G401 (cell line): ENCODE measurements around the gene PDILT. TPM values are rescaled to one million over a fixed set of nuclear protein-coding genes. Genes with fewer than 3 reads are reported as not detected.
"Not testable (repeated sequence)": the region's sequence is repeated elsewhere in the genome, so short reads cannot be mapped to it uniquely, and the experiment has no call there.

Experiments
- DNase-seq: peaks from one replicate; pipeline ENCODE4 v3.0.0-alpha.2; 2015; ENCODE audit warnings: low spot score
- in situ Hi-C: cut with HindIII; loops from 2 replicates; pipeline ENCODE4 v1.10.0; 2016; ENCODE audit warnings: low sequenced_read_pairs, mixed read lengths
- total RNA-seq: library from RNA; depleted of rRNA; stranded (reverse); fragments of >200 nt; shearing (Covaris generic); gene quantifications from 2 replicates; pipeline ENCODE4 v1.2.3, GENCODE V29; 2014

PDILT gene
- total RNA-seq, 1 experiment from 2014 or later: not detected

GRCh38 chr16:20332411-20332810 lies 72.1 kb downstream of the PDILT start:
- no peak for DNase-seq
- in situ Hi-C loops: no loop called here

- in situ Hi-C loops: no loop called here
These were observed 72.9 kb downstream of the PDILT start for GRCh38 chr16:20331635-20332034.

GRCh38 chr16:20329392-20330138 lies 75.0 kb downstream of the PDILT start:
- in situ Hi-C loops: no loop called here
- DNase-seq: no peak

More at GRCh38 chr16:20331635-20332034, 72.9 kb downstream of the PDILT start:
- DNase-seq: no peak

GRCh38 chr16:20327444-20328041 lies 77.0 kb downstream of the PDILT start, which contains the start of gene GP2:
Gene GP2, minus strand, starts transcription at chr16:20327513. Its CDS starts 1,082 bp downstream, at chr16:20326431.
- in situ Hi-C loops: no loop called here
- no peak for DNase-seq

GRCh38 chr16:20326321-20326720 lies 78.2 kb downstream of the PDILT start:
- no peak for DNase-seq
- in situ Hi-C loops: no loop called here

- in situ Hi-C loops: no loop called here
- no peak for DNase-seq
These were observed 79.5 kb downstream of the PDILT start for GRCh38 chr16:20325005-20325404.

- no peak for DNase-seq
- in situ Hi-C loops: no loop called here
These were observed 80.9 kb downstream of the PDILT start for GRCh38 chr16:20323591-20324117.

- in situ Hi-C loops: no loop called here
- DNase-seq: no peak
These were observed 81.8 kb downstream of the PDILT start for GRCh38 chr16:20322696-20323095.

- in situ Hi-C loops: no loop called here
- DNase-seq: no peak
These were observed 82.9 kb downstream of the PDILT start for GRCh38 chr16:20321671-20322070.

GRCh38 chr16:20321051-20321450 lies 83.5 kb downstream of the PDILT start:
- DNase-seq, in situ Hi-C loops: not testable (repeated sequence)

- in situ Hi-C loops: no loop called here
- DNase-seq: no peak
These were observed 83.9 kb downstream of the PDILT start for GRCh38 chr16:20320592-20320991.

- in situ Hi-C loops: no loop called here
These were observed 84.4 kb downstream of the PDILT start for GRCh38 chr16:20320178-20320577.

GRCh38 chr16:20319406-20319805 lies 85.1 kb downstream of the PDILT start:
- DNase-seq: no peak
- in situ Hi-C loops: no loop called here

More at GRCh38 chr16:20320178-20320577, 84.4 kb downstream of the PDILT start:
- no peak for DNase-seq

GRCh38 chr16:20318437-20318836 lies 86.1 kb downstream of the PDILT start:
- in situ Hi-C loops: no loop called here
- DNase-seq: no peak

GRCh38 chr16:20318006-20318405 lies 86.5 kb downstream of the PDILT start:
- in situ Hi-C loops: no loop called here
- DNase-seq: no peak

GRCh38 chr16:20317117-20317516 lies 87.4 kb downstream of the PDILT start:
- DNase-seq: peak; percentile 0

GRCh38 chr16:20316715-20317114 lies 87.8 kb downstream of the PDILT start:
- in situ Hi-C loops: no loop called here
- no peak for DNase-seq

More at GRCh38 chr16:20317117-20317516, 87.4 kb downstream of the PDILT start:
- in situ Hi-C loops: no loop called here

GRCh38 chr16:20315764-20316163 lies 88.8 kb downstream of the PDILT start:
- in situ Hi-C loops: no loop called here
- no peak for DNase-seq

- DNase-seq: no peak
These were observed 90.0 kb downstream of the PDILT start for GRCh38 chr16:20314575-20314974.

GRCh38 chr16:20313741-20314140 lies 90.8 kb downstream of the PDILT start:
- in situ Hi-C loops: no loop called here
- no peak for DNase-seq

More at GRCh38 chr16:20314575-20314974, 90.0 kb downstream of the PDILT start:
- in situ Hi-C loops: no loop called here
